HG03521 (cell line): Measurements from ENCODE around the gene XG.
"Not testable (repeated sequence)": the region's sequence is repeated elsewhere in the genome, so short reads cannot be mapped to it uniquely, and the experiment has no call there.

Experiments used
- ATAC-seq: cut with Tn5 transposase; IDR thresholded peaks from one replicate; pipeline ENCODE4 v1.9.1; 2021; ENCODE audit warnings: mild to moderate bottlenecking, moderate library complexity; ENCODE audit not compliant: unreplicated experiment

The XG gene

DNA sequence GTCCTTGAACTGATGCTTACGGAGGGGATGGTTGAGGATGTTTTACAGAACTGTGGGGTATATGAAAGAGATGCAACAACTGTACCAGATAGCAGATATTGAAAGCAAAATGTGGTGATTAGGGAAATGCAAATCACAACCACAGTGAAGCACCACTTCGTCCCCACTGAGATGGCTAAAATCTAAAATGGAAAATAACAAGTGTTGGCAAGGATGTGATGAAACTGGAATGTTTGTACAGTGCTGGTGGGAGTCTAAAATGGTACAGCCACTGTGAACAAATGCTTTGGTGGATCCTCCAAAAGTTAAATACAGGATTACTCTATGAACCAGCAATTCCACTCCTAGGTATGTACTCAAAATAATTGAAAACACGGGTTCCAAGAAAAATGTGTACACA is 22.9 kb downstream of the XG start:
- no peak for ATAC-seq

GRCh38 chrX:2780472-2781225 is 28.8 kb downstream of the XG start:
- ATAC-seq, result not testable (repeated sequence)

DNA sequence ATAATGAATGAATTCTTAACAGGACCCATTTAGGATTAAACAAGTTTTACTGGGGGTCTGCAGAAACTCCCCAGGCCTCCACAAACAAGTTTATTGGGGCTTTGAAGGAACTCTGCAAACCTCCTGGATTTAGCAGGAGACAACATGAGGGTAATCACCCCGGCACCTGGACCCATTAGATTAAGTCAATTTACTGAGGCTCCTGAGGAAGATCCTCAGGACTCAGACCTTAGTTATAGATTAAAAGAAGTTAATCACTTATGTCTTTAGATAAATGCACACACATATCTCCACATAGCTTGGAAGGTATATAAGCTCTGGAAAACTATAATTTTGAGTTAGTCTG is 29.4 kb downstream of the XG start:
- no peak for ATAC-seq

GRCh38 chrX:2781698-2782097 is 29.9 kb downstream of the XG start:
- ATAC-seq, result no peak

DNA sequence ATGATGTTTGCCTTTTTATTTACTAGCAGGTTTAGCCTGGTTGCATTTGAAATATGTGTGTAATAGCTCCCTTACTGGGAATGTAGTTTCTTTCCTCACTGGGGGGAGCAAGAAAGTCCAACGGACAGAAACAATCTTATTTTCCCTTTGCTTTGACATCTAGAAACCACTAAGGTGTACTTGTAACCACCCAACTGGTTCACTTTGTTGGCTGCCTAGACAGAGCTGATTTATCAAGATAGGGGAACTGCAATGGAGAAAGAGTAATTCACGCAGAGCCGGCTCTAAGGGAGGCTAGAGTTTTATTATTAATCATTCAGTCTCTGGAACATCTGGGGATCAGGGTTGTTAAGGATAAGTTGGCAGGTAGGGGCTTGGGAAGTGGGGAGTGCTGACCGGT is 30.3 kb downstream of the XG start:
- ATAC-seq, result no peak

- no peak for ATAC-seq
Measured at GRCh38 chrX:2782778-2783177, 30.9 kb downstream of the XG start.

GRCh38 chrX:2784026-2784425 is 32.2 kb downstream of the XG start:
- no peak for ATAC-seq

DNA sequence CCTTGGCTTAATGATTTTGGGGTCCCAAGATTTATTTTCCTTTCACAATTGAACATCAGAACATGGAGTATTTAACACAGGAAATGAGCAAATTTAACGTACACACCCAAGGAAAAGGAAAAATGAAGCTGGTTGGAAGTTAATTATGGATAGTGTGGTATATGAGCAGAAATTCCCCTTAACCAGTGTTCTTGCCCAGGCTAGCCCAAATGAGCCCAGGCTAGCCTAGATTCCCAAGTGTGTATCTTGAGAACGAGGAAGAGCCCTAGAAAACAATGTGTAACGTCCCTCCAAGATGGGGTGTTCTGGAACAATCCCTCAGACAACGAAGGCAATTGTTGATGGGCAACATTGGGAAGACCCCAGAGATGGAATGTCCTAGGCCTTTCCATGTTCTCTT is 33.7 kb downstream of the XG start:
- no peak for ATAC-seq

GRCh38 chrX:2788980-2789379 is 37.1 kb downstream of the XG start:
- ATAC-seq, result no peak

DNA sequence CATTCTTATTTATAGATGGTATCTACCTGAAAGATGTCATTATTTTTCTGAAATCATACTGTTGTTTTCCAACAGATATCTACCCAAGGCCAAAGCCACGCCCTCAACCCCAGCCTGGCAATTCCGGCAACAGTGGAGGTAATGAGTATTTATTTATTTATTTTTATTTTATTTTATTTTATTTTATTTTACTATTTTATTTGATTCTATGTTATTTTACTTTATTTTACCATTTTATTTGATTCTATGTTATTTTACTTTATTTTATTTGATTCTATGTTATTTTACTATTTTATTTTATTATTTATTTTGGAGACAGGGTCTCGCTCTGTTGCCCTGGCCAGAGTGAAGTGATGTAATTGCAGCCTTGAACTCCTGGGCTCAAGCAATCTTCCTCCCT is 37.7 kb downstream of the XG start:
- ATAC-seq, result no peak

DNA sequence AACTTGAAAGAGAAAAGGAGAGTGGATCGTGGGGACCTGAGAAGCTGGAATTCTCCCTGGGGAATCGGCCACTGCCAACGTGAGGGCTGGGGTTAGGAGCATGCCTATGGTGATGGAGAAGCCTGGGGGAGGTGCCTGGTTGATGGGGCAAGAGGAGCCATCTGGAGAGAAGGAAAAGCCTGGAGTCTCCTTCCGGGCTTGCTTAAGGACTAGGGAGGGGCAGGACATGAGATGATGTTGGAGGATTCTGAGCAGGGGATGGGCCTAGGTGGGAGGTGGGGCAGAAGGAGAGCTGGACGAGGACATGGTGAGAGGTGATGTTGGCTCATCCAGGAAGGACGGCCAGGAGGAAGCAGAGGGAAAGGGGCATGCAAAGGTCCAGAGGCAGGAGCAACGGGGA is 41.9 kb downstream of the XG start:
- no peak for ATAC-seq

DNA sequence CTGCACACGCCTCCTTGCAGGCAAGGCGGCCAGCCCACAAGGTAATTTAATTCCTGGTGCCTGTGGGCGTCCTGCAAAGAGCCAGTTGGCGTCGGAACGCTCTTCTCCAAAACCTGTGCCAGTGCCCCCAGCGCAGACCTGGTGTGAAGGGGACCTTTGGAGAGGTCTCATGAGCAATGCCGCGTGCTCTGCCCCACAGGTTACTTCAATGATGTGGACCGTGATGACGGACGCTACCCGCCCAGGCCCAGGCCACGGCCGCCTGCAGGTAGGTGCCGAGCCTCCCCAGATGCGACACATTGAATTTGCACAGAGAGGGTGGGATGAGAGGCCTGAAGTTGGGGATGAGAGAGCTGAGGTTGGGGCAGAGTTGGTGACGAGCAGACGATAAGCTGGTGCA is 42.5 kb downstream of the XG start:
- no peak for ATAC-seq

- not testable (repeated sequence) for ATAC-seq
Measured at GRCh38 chrX:2796808-2797207, 45.0 kb downstream of the XG start.

GRCh38 chrX:2799369-2799768 is 47.5 kb downstream of the XG start:
- ATAC-seq, result no peak

GRCh38 chrX:2799980-2800379 is 48.1 kb downstream of the XG start:
- not testable (repeated sequence) for ATAC-seq

DNA sequence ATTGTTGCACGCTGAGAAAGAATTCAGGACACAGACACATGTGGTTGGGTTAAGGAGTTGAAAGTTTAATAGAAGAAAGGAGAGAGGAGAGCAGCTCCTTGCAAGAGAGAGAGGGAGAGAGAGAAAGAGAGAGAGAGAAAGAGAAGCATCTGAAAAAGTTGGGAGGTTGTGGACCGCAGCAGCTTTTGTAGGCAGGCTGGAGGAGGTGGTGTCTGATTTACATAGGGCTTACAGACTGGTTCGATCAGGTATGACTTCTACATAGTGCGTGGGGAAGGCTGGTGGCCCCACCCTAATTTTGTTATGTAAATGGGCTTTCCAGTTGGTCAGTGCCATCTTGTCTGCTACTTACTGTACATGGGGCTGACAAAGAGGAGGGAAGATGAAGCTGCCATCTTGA is 49.4 kb downstream of the XG start:
- no peak for ATAC-seq

GRCh38 chrX:2802376-2803090 is 50.7 kb downstream of the XG start:
- ATAC-seq, result not testable (repeated sequence)

- not testable (repeated sequence) for ATAC-seq
Measured at GRCh38 chrX:2803486-2803885, 51.6 kb downstream of the XG start.

GRCh38 chrX:2804106-2804843 is 52.4 kb downstream of the XG start:
- ATAC-seq, result not testable (repeated sequence)

GRCh38 chrX:2804858-2805257 is 53.0 kb downstream of the XG start:
- ATAC-seq, result not testable (repeated sequence)

DNA sequence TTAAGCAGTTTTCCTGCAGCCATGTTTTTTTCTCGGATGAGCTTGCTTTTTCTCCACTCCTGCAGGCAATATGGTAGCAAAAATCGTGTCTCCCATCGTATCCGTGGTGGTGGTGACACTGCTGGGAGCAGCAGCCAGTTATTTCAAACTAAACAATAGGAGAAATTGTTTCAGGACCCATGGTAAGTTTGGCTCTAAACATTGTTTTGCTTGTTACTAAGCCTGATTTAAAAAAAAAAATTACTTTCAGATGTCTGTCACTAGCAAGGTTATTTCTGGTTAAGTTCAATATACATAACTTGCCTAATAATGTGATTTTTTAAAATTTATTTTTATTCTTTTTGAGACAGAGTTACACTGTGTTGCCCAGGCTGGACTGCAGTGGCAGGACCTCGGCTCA is 59.4 kb downstream of the XG start:
- ATAC-seq, result no peak
